Left hindlimb (tissue), 1 donor: Measurements from ENCODE around the gene NRG4.
"Not testable (repeated sequence)": the region's sequence is repeated elsewhere in the genome, so short reads cannot be mapped to it uniquely, and the experiment has no call there.

Experiments used
- DNase-seq: peaks from one replicate; pipeline ENCODE4 v3.0.0-alpha.2; 2018

Gene NRG4

GRCh38 chr15:75925440-75925839 is 86.8 kb downstream of the NRG4 start:
- no peak for DNase-seq

DNA sequence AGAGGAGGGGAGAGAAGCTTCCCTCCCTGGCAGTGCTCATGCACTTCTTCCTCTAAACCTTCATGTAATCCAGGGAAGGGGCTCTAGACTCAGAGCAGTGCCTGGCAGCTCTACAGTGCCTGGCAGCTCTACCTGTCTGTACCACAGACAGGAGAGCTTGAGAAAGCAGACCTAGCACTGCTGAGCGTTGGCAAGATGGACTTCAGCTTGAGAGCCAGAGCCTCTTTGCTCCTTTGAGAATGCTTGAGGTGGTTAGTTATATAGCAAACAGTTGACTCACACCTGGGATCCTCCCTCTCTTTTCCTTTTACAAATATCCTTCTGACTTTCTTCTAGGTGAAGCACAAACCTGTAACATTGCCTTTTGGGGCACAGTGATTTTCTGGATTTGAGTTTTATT is 87.6 kb downstream of the NRG4 start:
- DNase-seq = no peak

- DNase-seq = no peak
Measured at GRCh38 chr15:75923756-75924155, 88.5 kb downstream of the NRG4 start.

- no peak for DNase-seq
Measured at GRCh38 chr15:75921732-75922703, 90.2 kb downstream of the NRG4 start.

GRCh38 chr15:75920079-75920478 is 92.1 kb downstream of the NRG4 start:
- peak; percentile 58 for DNase-seq

GRCh38 chr15:75918135-75918534 is 94.1 kb downstream of the NRG4 start:
- no peak for DNase-seq

DNA sequence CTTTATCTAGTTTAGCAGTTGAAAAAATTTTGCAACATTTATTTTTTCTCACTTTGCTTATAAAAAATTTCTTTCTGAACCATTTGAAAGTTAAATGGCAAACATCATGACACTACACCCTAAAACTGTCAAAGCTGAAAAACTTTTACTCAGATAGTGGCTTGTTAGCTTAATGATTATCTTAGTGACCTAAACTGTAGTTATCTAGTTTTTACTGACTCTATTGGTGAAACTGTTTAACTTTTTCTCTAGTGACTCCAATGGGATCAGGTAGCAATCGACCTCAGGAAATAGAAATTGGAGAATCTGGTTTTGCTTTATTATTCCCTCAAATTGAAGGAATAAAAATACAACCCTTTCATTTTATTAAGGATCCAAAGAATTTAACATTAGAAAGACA is 95.2 kb downstream of the NRG4 start:
- DNase-seq = no peak

DNA sequence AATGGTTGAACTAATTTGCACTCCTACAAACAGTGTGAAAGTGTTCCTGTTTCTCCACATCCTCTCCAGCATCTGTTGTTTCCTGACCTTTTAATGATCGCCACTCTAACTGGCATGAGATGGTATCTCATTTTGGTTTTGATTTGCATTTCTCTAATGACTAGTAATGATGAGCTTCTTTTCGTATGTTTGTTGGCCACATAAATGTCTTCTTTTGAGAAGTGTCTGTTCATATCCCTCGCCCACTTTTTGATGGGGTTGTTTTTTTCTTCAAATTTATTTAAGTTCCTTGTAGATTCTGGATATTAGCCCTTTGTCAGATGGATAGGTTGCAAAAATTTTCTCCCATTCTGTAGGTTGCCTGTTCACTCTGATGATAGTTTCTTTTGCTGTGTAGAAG is 101.9 kb downstream of the NRG4 start:
- not testable (repeated sequence) for DNase-seq

DNA sequence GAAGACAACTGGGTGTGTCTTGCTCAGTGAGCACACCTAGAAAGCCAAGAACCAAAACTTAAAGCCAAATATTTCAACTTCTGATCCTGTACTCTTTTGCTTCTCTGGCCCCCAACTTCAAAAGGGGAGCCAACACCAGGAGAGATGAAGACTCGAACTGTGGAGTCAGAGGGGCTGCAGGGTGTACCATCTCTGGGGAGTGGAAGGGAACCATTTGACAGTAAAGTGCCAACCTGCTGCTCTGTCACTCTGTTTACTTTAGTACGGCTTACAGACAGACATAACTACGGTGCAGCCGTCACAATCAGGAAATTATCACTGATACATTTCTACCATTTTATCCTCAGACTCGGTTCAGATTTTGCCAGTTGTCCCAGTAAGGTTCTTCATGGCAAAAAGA is 107.0 kb downstream of the NRG4 start:
- DNase-seq = no peak

DNA sequence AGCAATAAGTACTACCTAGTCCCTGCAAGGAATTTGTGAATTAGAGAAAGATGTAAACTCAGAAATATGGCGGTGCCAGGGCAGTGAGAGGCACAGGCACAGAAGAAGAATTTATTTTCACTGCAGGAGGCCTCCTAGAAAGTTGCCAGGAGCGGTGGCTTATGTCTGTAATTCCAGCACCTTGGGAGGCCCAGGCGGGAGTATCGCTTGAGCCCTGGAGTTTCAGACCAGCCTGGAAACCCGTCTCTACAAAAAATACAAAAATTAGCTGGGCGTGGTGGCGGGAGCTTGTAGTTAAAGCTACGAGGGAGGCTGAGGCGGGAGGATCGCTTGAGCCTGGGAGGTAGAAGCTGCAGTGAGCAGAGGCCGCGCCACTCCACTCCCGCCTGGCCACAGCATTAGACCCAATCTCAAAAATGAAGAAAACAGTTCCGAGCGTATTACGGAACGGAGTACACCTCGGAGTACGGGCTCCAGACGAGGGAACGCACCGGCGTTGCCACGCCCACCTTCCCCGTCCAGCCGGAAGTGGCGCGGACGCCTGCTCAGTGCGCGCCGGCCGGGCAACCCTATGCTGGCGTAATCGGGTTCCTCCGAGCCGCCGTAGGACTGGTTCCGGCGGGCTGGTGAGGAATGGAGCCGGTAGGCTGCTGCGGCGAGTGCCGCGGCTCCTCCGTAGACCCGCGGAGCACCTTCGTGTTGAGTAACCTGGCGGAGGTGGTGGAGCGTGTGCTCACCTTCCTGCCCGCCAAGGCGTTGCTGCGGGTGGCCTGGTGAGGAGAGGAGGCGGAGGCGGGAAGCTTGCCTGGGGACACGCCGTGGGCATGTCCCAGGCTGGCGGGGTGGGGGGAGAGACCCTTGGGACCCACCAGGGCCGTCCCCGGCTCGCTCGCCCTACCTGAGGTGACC is 108.6 kb downstream of the NRG4 start, which contains the start of gene FBXO22:
Gene FBXO22, plus strand, starts transcription at position 548 of the 909 bp plus-strand sequence. Its CDS starts 86 bp downstream, at position 634.
- peak; percentile 91 for DNase-seq

DNA sequence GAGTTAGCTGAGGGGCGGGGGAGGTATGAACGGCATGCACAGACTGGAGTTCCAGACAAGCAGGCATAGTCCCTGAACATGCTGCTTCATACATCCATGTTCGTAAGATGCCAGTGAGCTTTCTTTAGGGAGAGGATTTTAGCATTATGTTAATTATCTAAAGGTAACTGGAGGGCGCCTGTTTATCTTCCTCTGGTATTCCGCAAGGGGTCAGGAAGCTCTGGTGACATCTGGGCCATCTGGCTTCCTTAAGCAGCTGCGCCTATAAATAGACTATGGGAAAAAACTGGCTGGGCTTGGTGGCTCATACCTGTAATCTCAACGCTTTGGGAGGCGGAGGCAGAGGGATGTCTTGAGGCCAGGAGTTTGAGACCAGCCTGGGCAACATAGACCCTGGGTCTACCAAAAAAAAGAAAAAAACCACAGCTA is 110.1 kb downstream of the NRG4 start:
- DNase-seq = no peak

DNA sequence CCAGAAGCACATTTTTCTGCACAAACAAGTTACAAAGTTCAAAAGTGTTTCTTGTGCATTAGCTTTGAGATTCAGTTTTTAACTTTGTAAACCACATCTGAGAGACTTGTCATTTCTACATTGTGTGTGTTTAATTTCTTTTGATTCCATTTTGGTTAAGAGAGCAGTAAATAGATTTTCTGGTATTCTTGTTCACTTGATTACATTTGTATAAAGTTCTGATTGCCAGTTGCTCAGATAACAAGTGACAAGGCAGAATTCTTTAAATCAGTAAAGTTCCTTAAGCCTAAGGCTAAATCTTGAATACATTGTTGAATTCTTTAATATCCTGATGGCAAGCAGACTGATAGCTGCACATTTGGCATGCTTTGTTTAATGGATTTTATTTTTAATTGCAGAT is 111.6 kb downstream of the NRG4 start:
- no peak for DNase-seq

DNA sequence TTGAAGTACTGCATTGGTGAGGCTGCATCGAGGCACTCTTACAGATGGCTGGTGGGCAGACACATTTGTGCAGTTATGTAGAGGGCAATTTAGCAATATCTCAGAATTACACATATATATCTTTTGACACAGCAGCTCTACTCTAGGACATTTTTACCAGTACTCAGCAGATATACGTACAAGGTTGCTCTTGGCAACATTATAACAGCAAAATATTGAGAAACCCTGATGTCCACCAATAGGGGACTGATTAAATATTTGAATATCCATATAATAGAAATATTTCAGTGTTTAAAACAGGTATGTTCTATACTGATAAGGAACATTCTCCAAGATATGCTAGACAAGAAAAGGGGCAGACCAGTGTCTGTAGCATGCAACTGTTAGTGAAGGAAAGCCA is 116.5 kb downstream of the NRG4 start:
- DNase-seq = no peak

DNA sequence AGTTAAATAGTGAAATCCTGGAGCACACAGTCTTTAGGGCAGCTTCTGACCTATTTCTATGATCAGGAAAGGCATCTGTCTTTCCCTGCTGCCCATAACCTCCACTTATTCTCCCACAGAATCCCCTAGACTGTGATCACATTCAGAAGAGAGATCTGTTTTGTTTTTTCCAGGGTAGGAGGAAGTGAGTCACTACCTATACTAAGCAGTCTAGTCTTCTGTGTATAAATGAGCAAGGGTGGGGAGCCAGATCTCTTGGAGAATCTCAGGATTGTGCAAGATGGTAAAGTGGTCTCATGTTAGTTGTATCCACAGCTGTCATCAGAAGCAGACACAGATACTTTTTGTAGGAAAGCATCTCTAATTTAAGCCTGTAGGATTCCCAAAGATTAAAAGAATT is 120.3 kb downstream of the NRG4 start:
- no peak for DNase-seq
